ENCODE measurements around the gene TLE4. TPM values are rescaled to one million over a fixed set of nuclear protein-coding genes. Genes with fewer than 3 reads are reported as not detected.

Gene TLE4
- total and polyA plus RNA-seq, 8 donors = 21.6 to 38.3 (median 33.8) TPM

- intact Hi-C loops (cut with DNase I) = no loop called here
- H3K36me3 ChIP-seq = peaks cover 0 to 61% of the 10 kb centered on the region in 2 donors
- H3K27me3 ChIP-seq = no peaks in the 10 kb centered on the region
- ATAC-seq (no peak), DNase-seq (no peak)
- H3K27ac ChIP-seq = no peak overlapping the region
- no peak overlapping the region for H3K4me3 ChIP-seq
- H3K9me3 ChIP-seq = no peaks in the 10 kb centered on the region
- peaks cover 0 to 14% of the 10 kb centered on the region in 2 donors for H3K4me1 ChIP-seq
- TF ChIP-seq CTCF (IDR thresholded peaks at IDR 0.05) = no peak
These were observed 133.9 kb downstream of the TLE4 start for GRCh38 chr9:79705704-79706103.

- H3K36me3 ChIP-seq = peaks cover 0 to 67% of the 10 kb centered on the region in 2 donors
- no peaks in the 10 kb centered on the region for H3K27me3 ChIP-seq
- DNase-seq (no peak), ATAC-seq (no peak)
- no peak overlapping the region for H3K27ac ChIP-seq
- intact Hi-C loops (cut with DNase I) = no loop called here
- H3K4me3 ChIP-seq = no peak overlapping the region
- H3K9me3 ChIP-seq = no peaks in the 10 kb centered on the region
- no peak for TF ChIP-seq CTCF (IDR thresholded peaks at IDR 0.05)
- H3K4me1 ChIP-seq = peaks cover 0 to 12% of the 10 kb centered on the region in 2 donors
These were observed 134.7 kb downstream of the TLE4 start for GRCh38 chr9:79706512-79706911.

GRCh38 chr9:79707589-79707988 lies 135.8 kb downstream of the TLE4 start:
- no peak overlapping the region for H3K4me3 ChIP-seq
- DNase-seq (no peak), ATAC-seq (no peak)

GRCh38 chr9:79708541-79708940 lies 136.8 kb downstream of the TLE4 start:
- Histone ChIP-seq H3K4me1 (no peaks in the 10 kb centered on the region), H3K9me3 (no peaks in the 10 kb centered on the region), H3K36me3 (peaks cover 0 to 86% of the 10 kb centered on the region in 2 donors), H3K27me3 (no peaks in the 10 kb centered on the region), H3K27ac (no peak overlapping the region), H3K4me3 (no peak overlapping the region)
- DNase-seq (no peak), ATAC-seq (no peak)
- no peak for TF ChIP-seq CTCF (IDR thresholded peaks at IDR 0.05)
- intact Hi-C loops (cut with DNase I) = no loop called here

More at GRCh38 chr9:79707589-79707988, 135.8 kb downstream of the TLE4 start:
- Histone ChIP-seq H3K9me3 (no peaks in the 10 kb centered on the region), H3K4me1 (peaks cover 0 to under 1% of the 10 kb centered on the region in 2 donors), H3K27me3 (no peaks in the 10 kb centered on the region), H3K27ac (no peak overlapping the region), H3K36me3 (peaks cover 0 to 76% of the 10 kb centered on the region in 2 donors)
- intact Hi-C loops (cut with DNase I) = no loop called here
- no peak for TF ChIP-seq CTCF (IDR thresholded peaks at IDR 0.05)

- intact Hi-C loops (cut with DNase I) = no loop called here
- ATAC-seq (no peak), DNase-seq (no peak)
- TF ChIP-seq CTCF (IDR thresholded peaks at IDR 0.05) = no peak
- Histone ChIP-seq H3K4me3 (no peak overlapping the region), H3K36me3 (peaks cover 0 to 97% of the 10 kb centered on the region in 2 donors), H3K27me3 (no peaks in the 10 kb centered on the region), H3K9me3 (no peaks in the 10 kb centered on the region), H3K27ac (no peak overlapping the region), H3K4me1 (no peaks in the 10 kb centered on the region)
These were observed 138.2 kb downstream of the TLE4 start for GRCh38 chr9:79709743-79710674.
